Panc1 (cell line): ENCODE data around the gene TBCK.

ENCODE experiments used
- SIN3A ChIP-seq: IDR thresholded peaks from 2 replicates; pipeline ENCODE4 v1.6.1; 2012; ENCODE audit warnings: low read depth, mild to moderate bottlenecking, low read length, moderate library complexity, borderline replicate concordance; ENCODE audit not compliant: insufficient read depth
- TF ChIP-seq, protein P1 (sequence below): fragments of 450-650 bp; IDR thresholded peaks from 2 replicates; pipeline ENCODE4 v1.5.1; 2017; ENCODE audit warnings: mild to moderate bottlenecking

GRCh38 chr4:106104276-106104675, 211.7 kb downstream of the TBCK start:
- no peak for TF ChIP-seq SIN3A
- TF ChIP-seq, protein P1, sequence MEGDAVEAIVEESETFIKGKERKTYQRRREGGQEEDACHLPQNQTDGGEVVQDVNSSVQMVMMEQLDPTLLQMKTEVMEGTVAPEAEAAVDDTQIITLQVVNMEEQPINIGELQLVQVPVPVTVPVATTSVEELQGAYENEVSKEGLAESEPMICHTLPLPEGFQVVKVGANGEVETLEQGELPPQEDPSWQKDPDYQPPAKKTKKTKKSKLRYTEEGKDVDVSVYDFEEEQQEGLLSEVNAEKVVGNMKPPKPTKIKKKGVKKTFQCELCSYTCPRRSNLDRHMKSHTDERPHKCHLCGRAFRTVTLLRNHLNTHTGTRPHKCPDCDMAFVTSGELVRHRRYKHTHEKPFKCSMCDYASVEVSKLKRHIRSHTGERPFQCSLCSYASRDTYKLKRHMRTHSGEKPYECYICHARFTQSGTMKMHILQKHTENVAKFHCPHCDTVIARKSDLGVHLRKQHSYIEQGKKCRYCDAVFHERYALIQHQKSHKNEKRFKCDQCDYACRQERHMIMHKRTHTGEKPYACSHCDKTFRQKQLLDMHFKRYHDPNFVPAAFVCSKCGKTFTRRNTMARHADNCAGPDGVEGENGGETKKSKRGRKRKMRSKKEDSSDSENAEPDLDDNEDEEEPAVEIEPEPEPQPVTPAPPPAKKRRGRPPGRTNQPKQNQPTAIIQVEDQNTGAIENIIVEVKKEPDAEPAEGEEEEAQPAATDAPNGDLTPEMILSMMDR, result no peak
